ENCODE measurements around the gene KRTAP12-4.
"Not testable (repeated sequence)": the region's sequence is repeated elsewhere in the genome, so short reads cannot be mapped to it uniquely, and the experiment has no call there.

Gene KRTAP12-4

DNA sequence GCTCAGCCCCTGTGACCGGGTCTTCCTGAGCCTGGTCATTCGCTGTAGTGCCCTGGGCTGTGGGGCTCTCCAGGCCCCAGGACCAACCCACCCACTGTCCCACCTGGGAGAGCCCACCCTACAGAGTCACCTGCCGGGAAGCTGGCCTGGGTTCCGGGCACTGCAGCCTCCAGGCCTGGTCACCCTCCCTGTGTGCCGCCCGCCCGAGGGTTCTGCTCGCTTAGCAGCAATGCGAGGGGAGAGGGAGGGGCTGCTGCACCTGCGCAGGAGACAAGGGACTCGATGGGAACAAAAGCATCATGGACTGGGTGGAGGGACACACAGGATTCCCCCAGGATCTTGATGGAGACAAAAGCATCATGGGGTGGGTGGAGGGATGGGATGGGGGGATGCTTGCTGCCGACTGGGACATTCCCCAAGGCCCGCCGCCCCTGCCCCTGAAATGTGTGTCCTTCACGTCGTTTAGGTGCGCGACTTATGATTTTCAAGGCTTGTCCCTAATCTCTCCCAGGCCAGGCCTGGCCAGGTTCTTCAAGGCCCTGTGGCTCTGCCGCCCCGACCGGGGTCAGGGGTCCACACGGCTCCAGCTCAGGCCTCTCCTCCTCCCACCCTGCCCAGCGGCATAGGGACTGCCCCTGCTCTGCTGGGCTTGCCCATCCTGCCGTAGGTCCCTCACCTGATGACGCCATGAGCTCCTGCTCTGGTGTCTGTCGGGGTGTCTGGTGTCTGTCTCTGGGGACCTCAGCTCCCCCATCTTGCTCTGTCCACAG, 40.9 kb downstream of the KRTAP12-4 start:
- H3K9ac ChIP-seq (ENCODE audit: low read depth, low read length) = no peak overlapping the region
- no peaks in the 10 kb centered on the region for H3K4me1 ChIP-seq (ENCODE audit: insufficient read depth, low read length)
- peaks cover 14% of the 10 kb centered on the region for H3K9me3 ChIP-seq (ENCODE audit: insufficient read depth, low read depth, low read length)
- no peak overlapping the region for H3K27ac ChIP-seq (ENCODE audit: low read depth, low read length)
- WGBS = 94% methylated on average over 26 of the region's 26 CpGs
- H3K36me3 ChIP-seq (ENCODE audit: insufficient read depth, low read length) = no peaks in the 10 kb centered on the region
- no peak overlapping the region for H3K4me3 ChIP-seq (ENCODE audit: low read length)
- no peaks in the 10 kb centered on the region for H3K27me3 ChIP-seq (ENCODE audit: insufficient read depth, low read length)

GRCh38 chr21:44612669-44613229, 41.7 kb downstream of the KRTAP12-4 start:
- 91% methylated on average over 13 of the region's 13 CpGs for WGBS
- H3K4me3 ChIP-seq (ENCODE audit: low read length) = no peak overlapping the region
- no peaks in the 10 kb centered on the region for H3K36me3 ChIP-seq (ENCODE audit: insufficient read depth, low read length)
- H3K4me1 ChIP-seq (ENCODE audit: insufficient read depth, low read length) = no peaks in the 10 kb centered on the region
- H3K9ac ChIP-seq (ENCODE audit: low read depth, low read length) = no peak overlapping the region
- H3K27me3 ChIP-seq (ENCODE audit: insufficient read depth, low read length) = no peaks in the 10 kb centered on the region
- H3K27ac ChIP-seq (ENCODE audit: low read depth, low read length) = no peak overlapping the region
- peaks cover 14% of the 10 kb centered on the region for H3K9me3 ChIP-seq (ENCODE audit: insufficient read depth, low read depth, low read length)

GRCh38 chr21:44612029-44612486, 42.4 kb downstream of the KRTAP12-4 start, which contains the start of gene KRTAP10-8:
KRTAP10-8 (plus strand) TSS chr21:44612079; CDS start chr21:44612101, 22 bp downstream.
- WGBS = 90% methylated on average over 8 of the region's 8 CpGs
- Histone ChIP-seq H3K9me3 (ENCODE audit: insufficient read depth, low read depth, low read length) (peaks cover 14% of the 10 kb centered on the region), H3K36me3 (ENCODE audit: insufficient read depth, low read length) (no peaks in the 10 kb centered on the region), H3K4me1 (ENCODE audit: insufficient read depth, low read length) (no peaks in the 10 kb centered on the region), H3K9ac (ENCODE audit: low read depth, low read length) (no peak within 1 kb of the TSS), H3K27ac (ENCODE audit: low read depth, low read length) (no peak within 1 kb of the TSS), H3K4me3 (ENCODE audit: low read length) (no peak within 1 kb of the TSS), H3K27me3 (ENCODE audit: insufficient read depth, low read length) (no peaks in the 10 kb centered on the region)

DNA sequence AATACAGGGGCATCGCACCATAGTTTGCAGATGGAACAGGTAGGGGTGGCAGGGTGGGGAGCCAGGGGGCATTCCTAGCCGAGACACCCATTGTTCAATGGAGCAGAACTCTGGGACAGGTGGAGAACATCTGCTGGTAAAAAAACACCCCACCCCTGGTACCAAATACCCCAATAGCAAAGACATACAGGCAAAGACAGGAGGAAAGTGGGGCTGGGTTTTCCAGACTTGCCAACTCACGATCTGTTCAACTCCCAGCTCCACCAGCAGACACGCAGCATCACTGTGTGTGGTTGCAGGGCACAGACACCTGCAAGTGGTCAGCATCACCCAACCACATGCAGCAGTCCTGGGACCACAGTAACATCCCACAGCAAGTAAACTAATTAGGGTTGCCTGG, 42.9 kb downstream of the KRTAP12-4 start:
- WGBS = 83% methylated on average over 4 of the region's 4 CpGs
- H3K4me1 ChIP-seq (ENCODE audit: insufficient read depth, low read length) = no peaks in the 10 kb centered on the region
- H3K9me3 ChIP-seq (ENCODE audit: insufficient read depth, low read depth, low read length) = peaks cover 15% of the 10 kb centered on the region
- no peak overlapping the region for H3K9ac ChIP-seq (ENCODE audit: low read depth, low read length)
- H3K27ac ChIP-seq (ENCODE audit: low read depth, low read length) = no peak overlapping the region
- H3K4me3 ChIP-seq (ENCODE audit: low read length) = no peak overlapping the region
- H3K27me3 ChIP-seq (ENCODE audit: insufficient read depth, low read length) = no peaks in the 10 kb centered on the region
- no peaks in the 10 kb centered on the region for H3K36me3 ChIP-seq (ENCODE audit: insufficient read depth, low read length)

- H3K27ac ChIP-seq (ENCODE audit: low read depth, low read length); H3K9ac ChIP-seq (ENCODE audit: low read depth, low read length); H3K4me3 ChIP-seq (ENCODE audit: low read length); H3K36me3 ChIP-seq (ENCODE audit: insufficient read depth, low read length); H3K27me3 ChIP-seq (ENCODE audit: insufficient read depth, low read length); H3K4me1 ChIP-seq (ENCODE audit: insufficient read depth, low read length): not testable (repeated sequence)
- H3K9me3 ChIP-seq (ENCODE audit: insufficient read depth, low read depth, low read length) = peaks cover 17% of the 10 kb centered on the region
- 94% methylated on average over 7 of the region's 7 CpGs for WGBS
Measured at GRCh38 chr21:44610157-44610843, 44.2 kb downstream of the KRTAP12-4 start.

- Histone ChIP-seq H3K9ac (ENCODE audit: low read depth, low read length) (no peak overlapping the region), H3K27me3 (ENCODE audit: insufficient read depth, low read length) (no peaks in the 10 kb centered on the region), H3K9me3 (ENCODE audit: insufficient read depth, low read depth, low read length) (peaks cover 17% of the 10 kb centered on the region), H3K36me3 (ENCODE audit: insufficient read depth, low read length) (no peaks in the 10 kb centered on the region), H3K27ac (ENCODE audit: low read depth, low read length) (no peak overlapping the region), H3K4me3 (ENCODE audit: low read length) (no peak overlapping the region), H3K4me1 (ENCODE audit: insufficient read depth, low read length) (no peaks in the 10 kb centered on the region)
Measured at GRCh38 chr21:44609193-44609592, 45.3 kb downstream of the KRTAP12-4 start.

- H3K9ac ChIP-seq (ENCODE audit: low read depth, low read length) = no peak overlapping the region
- 91% methylated on average over 4 of the region's 4 CpGs for WGBS
- H3K36me3 ChIP-seq (ENCODE audit: insufficient read depth, low read length) = no peaks in the 10 kb centered on the region
- H3K27ac ChIP-seq (ENCODE audit: low read depth, low read length) = no peak overlapping the region
- H3K27me3 ChIP-seq (ENCODE audit: insufficient read depth, low read length) = no peaks in the 10 kb centered on the region
- H3K9me3 ChIP-seq (ENCODE audit: insufficient read depth, low read depth, low read length) = peaks cover 13% of the 10 kb centered on the region
- no peaks in the 10 kb centered on the region for H3K4me1 ChIP-seq (ENCODE audit: insufficient read depth, low read length)
- no peak overlapping the region for H3K4me3 ChIP-seq (ENCODE audit: low read length)
Measured at GRCh38 chr21:44606495-44606894, 48.0 kb downstream of the KRTAP12-4 start.

All from HUES64 (cell line).